Vagina (tissue), 2 donors: Measurements from ENCODE around the gene DNMT3A. TPM values are rescaled to one million over a fixed set of nuclear protein-coding genes. Genes with fewer than 3 reads are reported as not detected.

ENCODE experiments used
- DNase-seq, 2 donors: peaks; one replicate each; pipeline ENCODE4 v3.0.0-alpha.2; 2017; ENCODE audit errors: extremely low spot score in 2 of 2
- H3K27ac ChIP-seq: fragments of 200-600 bp; sonication (generic); one replicate; pipeline ENCODE4 v1.5.1; 2019
- H3K27me3 ChIP-seq: fragments of 200-600 bp; sonication (generic); one replicate; pipeline ENCODE4 v1.5.1; 2019
- H3K36me3 ChIP-seq, 2 donors: fragments of 200-600 bp; sonication (generic); one replicate each; pipeline ENCODE4 v1.5.1; 2017 to 2019
- H3K4me1 ChIP-seq: fragments of 200-600 bp; sonication (generic); one replicate; pipeline ENCODE4 v1.5.1; 2019
- H3K4me3 ChIP-seq, 2 donors: fragments of 200-600 bp; sonication (generic); 1 replicate in 1 of 2; 2 replicates in 1 of 2; pipeline ENCODE4 v1.5.1; 2016 to 2019
- H3K9me3 ChIP-seq: fragments of 200-600 bp; sonication (generic); one replicate; pipeline ENCODE4 v1.5.1; 2019
- CTCF ChIP-seq, 3 experiments: fragments of 450-650 bp in 2 of 3; fragments of 200-600 bp in 1 of 3; sonication (generic) in 1 of 3; IDR thresholded peaks; one replicate each; pipeline ENCODE4 v1.5.1; 2017 to 2019; ENCODE audit warnings: antibody characterized with exemption in 3 of 3, mild to moderate bottlenecking in 2 of 3, moderate library complexity in 2 of 3
- POLR2A ChIP-seq, 2 donors: fragments of 450-650 bp; IDR thresholded peaks; one replicate each; pipeline ENCODE4 v1.6.1; 2017; ENCODE audit warnings: antibody characterized with exemption in 2 of 2, mild to moderate bottlenecking in 2 of 2, moderate library complexity in 2 of 2
- POLR2AphosphoS5 ChIP-seq, 2 donors: sonication (generic); formaldehyde crosslinking; IDR thresholded peaks; one replicate each; pipeline ENCODE4 v1.9.0; 2017; ENCODE audit warnings: antibody characterized with exemption in 2 of 2, mild to moderate bottlenecking in 2 of 2, low read depth in 1 of 2; ENCODE audit not compliant: insufficient read depth in 1 of 2
- intact Hi-C: fragments of 100-400 bp; cut with DNase I; formaldehyde crosslinking; loops from one replicate; pipeline ENCODE4 v1.15.1; 2023
- total RNA-seq: library from RNA; depleted of rRNA; stranded (reverse); fragments of >200 nt; gene quantifications from one replicate; pipeline ENCODE4 v1.2.3, GENCODE V29; 2016

The DNMT3A gene
- total RNA-seq, 1 donor from 2014 or later = 28.0 TPM

- Histone ChIP-seq H3K9me3 (no peaks in the 10 kb centered on the region), H3K4me3 (no peak overlapping the region), H3K36me3 (peaks cover 0 to 13% of the 10 kb centered on the region in 2 donors), H3K4me1 (peaks cover 57% of the 10 kb centered on the region), H3K27me3 (no peaks in the 10 kb centered on the region), H3K27ac (no peak overlapping the region)
- DNase-seq = no peak
- no peak for TF ChIP-seq POLR2AphosphoS5 (IDR thresholded peaks at IDR 0.05; ENCODE audit: insufficient read depth in 1 of 2, low read depth in 1 of 2)
- TF ChIP-seq POLR2A (IDR thresholded peaks at IDR 0.05) = no peak
- TF ChIP-seq CTCF (IDR thresholded peaks at IDR 0.05) = no peak
- intact Hi-C loops = no loop called here
These were observed 59.8 kb downstream of the DNMT3A start for GRCh38 chr2:25281941-25282340.

GRCh38 chr2:25281522-25281921 is 60.2 kb downstream of the DNMT3A start:
- H3K27ac ChIP-seq = no peak overlapping the region
- intact Hi-C loops = no loop called here
- no peak overlapping the region for H3K4me3 ChIP-seq
- TF ChIP-seq POLR2AphosphoS5 (IDR thresholded peaks at IDR 0.05; ENCODE audit: insufficient read depth in 1 of 2, low read depth in 1 of 2) = no peak
- TF ChIP-seq CTCF (IDR thresholded peaks at IDR 0.05) = no peak
- no peak for TF ChIP-seq POLR2A (IDR thresholded peaks at IDR 0.05)
- H3K4me1 ChIP-seq = peaks cover 60% of the 10 kb centered on the region
- H3K9me3 ChIP-seq = no peaks in the 10 kb centered on the region
- H3K27me3 ChIP-seq = no peaks in the 10 kb centered on the region
- DNase-seq = no peak
- H3K36me3 ChIP-seq = peaks cover 0 to 13% of the 10 kb centered on the region in 2 donors

GRCh38 chr2:25280051-25280687 is 61.6 kb downstream of the DNMT3A start:
- TF ChIP-seq CTCF (IDR thresholded peaks at IDR 0.05) = no peak
- TF ChIP-seq POLR2A (IDR thresholded peaks at IDR 0.05) = no peak
- TF ChIP-seq POLR2AphosphoS5 (IDR thresholded peaks at IDR 0.05; ENCODE audit: insufficient read depth in 1 of 2, low read depth in 1 of 2) = no peak
- H3K9me3 ChIP-seq = no peaks in the 10 kb centered on the region
- H3K36me3 ChIP-seq = peaks cover 0 to 13% of the 10 kb centered on the region in 2 donors
- no peaks in the 10 kb centered on the region for H3K27me3 ChIP-seq
- H3K4me3 ChIP-seq = no peak overlapping the region
- intact Hi-C loops = no loop called here
- no peak for DNase-seq
- peaks cover 60% of the 10 kb centered on the region for H3K4me1 ChIP-seq
- peak overlapping the region; percentile 60 for H3K27ac ChIP-seq

GRCh38 chr2:25279091-25279651 is 62.6 kb downstream of the DNMT3A start:
- no peak for DNase-seq
- peaks cover 63% of the 10 kb centered on the region for H3K4me1 ChIP-seq
- TF ChIP-seq POLR2AphosphoS5 (IDR thresholded peaks at IDR 0.05; ENCODE audit: insufficient read depth in 1 of 2, low read depth in 1 of 2) = peak in 1 of 2 donors; percentile 76
- no peak for TF ChIP-seq POLR2A (IDR thresholded peaks at IDR 0.05)
- peaks cover 0 to 13% of the 10 kb centered on the region in 2 donors for H3K36me3 ChIP-seq
- H3K27ac ChIP-seq = peak overlapping the region; percentile 60
- H3K9me3 ChIP-seq = no peaks in the 10 kb centered on the region
- no peaks in the 10 kb centered on the region for H3K27me3 ChIP-seq
- intact Hi-C loops = no loop called here
- no peak overlapping the region for H3K4me3 ChIP-seq

GRCh38 chr2:25276569-25277465 is 64.9 kb downstream of the DNMT3A start:
- Histone ChIP-seq H3K4me3 (peak overlapping the region; percentile 27 to 45), H3K36me3 (peaks cover 0 to 9% of the 10 kb centered on the region in 2 donors), H3K27me3 (no peaks in the 10 kb centered on the region), H3K4me1 (peaks cover 66% of the 10 kb centered on the region), H3K9me3 (no peaks in the 10 kb centered on the region), H3K27ac (peak overlapping the region; percentile 76)
- TF ChIP-seq POLR2A (IDR thresholded peaks at IDR 0.05) (no peak), CTCF (IDR thresholded peaks at IDR 0.05) (peak; percentile 55 to 63 (median 63)), POLR2AphosphoS5 (IDR thresholded peaks at IDR 0.05; ENCODE audit: insufficient read depth in 1 of 2, low read depth in 1 of 2) (peak in 1 of 2 donors; percentile 16)
- intact Hi-C loops = no loop called here
- DNase-seq = no peak
